ENCODE data around the gene ZGPAT.

The ZGPAT gene

DNA sequence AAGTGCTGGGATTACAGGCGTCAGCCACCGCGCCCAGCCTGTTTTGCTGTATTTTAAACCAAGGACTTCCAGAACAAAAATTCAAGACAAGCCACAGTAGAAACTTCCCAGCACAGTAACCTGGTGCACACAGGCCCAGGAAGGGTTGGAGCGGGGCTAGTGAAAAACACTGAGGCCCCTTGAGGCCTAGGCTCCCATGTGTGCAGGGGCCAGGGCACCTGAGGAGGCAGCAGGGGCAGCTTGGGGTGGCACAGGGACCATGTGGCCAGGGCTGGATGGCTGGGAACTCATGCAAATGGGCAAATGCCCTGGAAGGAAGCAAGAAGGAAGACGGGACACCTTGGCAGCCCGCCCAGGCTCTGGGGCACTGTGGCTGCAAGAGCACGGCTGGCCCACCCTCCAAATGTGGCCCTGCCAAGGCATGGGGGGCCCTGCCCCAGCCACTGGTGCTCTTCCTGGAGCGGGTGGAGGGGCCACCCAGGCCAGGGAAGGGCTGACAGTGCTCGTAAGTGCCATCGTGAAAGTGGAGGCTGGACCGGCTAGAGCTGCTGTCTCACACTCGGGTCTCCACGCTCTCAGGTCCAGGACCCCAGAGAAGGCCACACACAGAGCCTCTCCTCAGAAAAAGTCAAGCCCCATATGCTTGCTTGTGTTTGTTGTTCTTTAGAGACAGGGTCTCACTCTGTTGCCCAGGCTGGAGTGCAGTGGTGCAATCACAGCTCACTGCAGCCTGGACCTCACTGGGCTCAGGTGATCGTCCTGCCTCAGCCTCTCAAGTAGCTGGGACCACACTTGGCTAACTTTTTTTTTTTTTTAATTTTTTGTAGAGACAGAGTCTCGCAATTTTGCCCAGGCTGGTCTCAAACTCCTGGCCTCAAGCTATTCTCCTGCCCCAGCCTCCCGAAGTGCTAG is 42.0 kb downstream of the ZGPAT start:
- Histone ChIP-seq H3K4me3 (no peak overlapping the region), H3K27ac (peak overlapping the region in 7 of 21 experiments; percentile 22 to 94 (median 69))

DNA sequence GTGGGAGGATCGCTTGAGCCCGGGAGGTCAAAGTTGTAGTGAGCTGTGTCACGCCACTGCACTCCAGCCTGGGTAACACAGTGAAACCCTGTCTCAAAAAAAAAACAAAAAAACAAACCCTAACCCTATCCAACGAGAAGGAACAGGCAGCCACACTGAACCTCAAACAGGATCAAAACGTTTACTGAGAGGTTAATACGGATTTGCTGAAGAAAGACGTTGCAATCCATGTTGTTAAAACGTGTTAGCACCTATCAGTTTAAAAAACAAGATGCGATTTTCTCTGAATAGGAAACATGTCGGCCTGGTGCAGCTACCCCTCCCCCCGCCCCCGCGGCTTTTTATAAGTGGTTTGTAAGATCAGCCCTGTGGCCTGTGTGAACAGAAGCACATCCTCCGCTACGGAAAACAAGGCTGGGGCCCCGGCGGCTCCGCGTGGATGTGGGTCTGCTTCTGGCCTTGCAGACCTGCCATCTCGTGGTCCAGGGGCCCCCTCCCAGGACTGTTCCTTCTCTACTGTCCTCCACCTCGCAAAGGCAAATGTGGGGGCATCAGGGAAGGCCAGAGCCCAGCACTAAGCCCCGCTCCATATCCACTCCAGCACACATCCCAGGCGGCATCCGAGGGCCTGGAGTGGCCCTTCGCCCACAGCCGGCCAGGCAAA is 43.1 kb downstream of the ZGPAT start:
- H3K4me3 ChIP-seq = no peak overlapping the region
- peak overlapping the region in 13 of 21 experiments; percentile 53 to 94 (median 76) for H3K27ac ChIP-seq

DNA sequence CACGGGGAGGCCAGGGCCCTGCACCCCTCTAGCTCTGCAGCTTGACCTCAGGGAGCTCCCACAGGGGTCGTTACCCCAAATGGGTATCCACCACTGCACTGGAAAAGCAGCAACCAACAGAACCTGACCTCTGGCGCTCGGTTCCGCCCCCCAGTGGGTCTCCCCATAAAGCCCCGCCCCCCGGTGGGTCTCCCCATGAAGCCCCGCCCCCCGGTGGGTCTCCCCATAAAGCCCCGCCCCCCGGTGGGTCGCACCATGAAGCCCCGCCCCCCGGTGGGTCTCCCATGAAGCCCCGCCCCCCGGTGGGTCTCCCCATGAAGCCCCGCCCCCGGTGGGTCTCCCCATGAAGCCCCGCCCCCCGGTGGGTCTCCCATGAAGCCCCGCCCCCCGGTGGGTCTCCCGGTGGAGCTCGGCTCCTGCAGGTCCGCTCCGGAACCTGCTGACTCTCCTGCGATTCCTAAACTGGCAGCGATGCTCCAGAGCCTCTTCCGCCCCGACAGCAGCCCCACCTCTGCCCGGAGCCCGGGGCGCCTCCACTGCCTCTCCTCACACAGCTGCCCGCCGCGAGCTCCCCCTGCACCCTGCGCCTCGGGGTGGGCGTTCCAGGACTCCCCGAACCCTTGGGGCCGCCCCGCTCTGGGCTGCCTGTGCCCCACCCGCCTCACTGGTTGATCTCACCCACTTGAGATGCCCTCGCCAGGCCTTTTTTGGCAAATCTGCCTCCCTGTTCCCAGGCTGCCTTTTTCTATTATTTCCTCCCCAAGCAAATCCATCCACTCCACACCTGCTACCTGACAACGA is 43.8 kb downstream of the ZGPAT start:
- H3K4me3 ChIP-seq = no peak overlapping the region
- H3K27ac ChIP-seq = peak overlapping the region in 13 of 21 experiments; percentile 53 to 94 (median 76)

DNA sequence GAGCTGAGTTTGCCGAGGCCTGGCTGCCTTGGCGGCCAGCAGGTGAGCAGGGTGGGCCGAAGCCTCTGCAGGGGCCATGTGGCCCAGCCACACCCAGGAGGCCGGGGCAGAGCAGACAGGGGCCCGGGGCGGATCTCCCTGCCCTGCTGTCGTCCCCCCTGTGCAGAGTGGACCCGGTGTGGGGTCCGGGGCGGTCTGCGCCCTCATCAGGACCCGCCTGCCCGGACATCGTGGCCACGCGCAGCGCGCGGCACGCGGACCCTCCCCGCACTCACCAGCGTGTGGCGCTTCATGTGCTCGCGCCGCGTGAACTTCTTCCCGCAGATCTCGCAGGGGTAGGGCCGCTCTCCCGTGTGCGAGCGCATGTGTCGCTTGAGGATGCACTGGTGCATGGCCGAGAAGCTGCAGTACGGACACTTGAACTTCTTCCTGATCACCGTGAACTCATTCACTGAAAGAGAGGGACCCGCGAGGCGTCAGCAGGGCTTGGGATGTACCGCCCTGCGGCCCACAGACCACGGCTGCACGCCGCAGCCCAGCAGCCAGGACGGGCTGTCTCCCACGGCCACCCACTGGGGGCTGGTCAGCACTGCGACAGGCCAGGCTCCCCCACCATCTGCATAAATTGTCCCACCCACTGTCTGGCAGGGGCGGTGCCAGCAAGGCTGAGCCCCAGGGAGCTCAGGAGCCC is 44.7 kb downstream of the ZGPAT start:
- no peak overlapping the region for H3K4me3 ChIP-seq
- no peak overlapping the region for H3K27ac ChIP-seq

DNA sequence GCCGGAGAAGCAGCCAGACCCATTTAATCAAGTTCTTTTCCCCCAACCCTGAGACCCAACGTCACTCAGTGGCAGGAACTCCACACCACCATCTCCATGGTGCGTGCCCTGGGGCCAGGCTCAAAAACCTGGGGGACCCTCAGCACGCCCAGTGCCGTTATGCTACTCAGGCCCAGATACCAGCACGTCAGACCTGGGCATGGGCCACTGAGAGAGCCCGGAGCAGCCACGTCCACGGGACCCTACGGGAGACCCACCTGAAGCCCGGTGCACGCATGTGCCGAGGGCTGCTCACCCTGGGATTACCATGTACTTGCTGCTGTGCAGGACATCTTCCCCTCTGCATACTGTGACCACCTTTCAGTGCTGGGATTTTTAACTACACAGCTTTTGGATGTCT is 45.5 kb downstream of the ZGPAT start:
- H3K4me3 ChIP-seq = no peak overlapping the region
- no peak overlapping the region for H3K27ac ChIP-seq

DNA sequence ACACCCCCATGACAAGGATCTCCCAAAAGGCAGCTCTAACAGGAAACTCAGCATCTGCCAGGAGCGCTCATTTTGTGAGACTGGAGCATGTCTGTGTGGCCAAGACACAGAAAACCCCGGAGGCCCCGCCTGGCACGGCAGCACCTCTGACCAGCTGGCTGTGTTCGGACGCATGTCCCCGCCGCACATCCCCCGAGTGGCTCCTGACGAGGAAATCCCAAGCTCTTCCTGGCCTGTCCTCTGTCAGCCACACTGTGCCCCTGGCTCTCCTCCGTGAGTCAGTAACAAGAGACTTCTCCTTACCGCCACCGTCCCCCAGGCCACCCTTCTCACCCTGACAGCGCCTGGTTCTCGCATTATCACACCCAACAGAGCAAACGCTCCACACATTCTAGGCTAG is 46.2 kb downstream of the ZGPAT start:
- no peak overlapping the region for H3K4me3 ChIP-seq

DNA sequence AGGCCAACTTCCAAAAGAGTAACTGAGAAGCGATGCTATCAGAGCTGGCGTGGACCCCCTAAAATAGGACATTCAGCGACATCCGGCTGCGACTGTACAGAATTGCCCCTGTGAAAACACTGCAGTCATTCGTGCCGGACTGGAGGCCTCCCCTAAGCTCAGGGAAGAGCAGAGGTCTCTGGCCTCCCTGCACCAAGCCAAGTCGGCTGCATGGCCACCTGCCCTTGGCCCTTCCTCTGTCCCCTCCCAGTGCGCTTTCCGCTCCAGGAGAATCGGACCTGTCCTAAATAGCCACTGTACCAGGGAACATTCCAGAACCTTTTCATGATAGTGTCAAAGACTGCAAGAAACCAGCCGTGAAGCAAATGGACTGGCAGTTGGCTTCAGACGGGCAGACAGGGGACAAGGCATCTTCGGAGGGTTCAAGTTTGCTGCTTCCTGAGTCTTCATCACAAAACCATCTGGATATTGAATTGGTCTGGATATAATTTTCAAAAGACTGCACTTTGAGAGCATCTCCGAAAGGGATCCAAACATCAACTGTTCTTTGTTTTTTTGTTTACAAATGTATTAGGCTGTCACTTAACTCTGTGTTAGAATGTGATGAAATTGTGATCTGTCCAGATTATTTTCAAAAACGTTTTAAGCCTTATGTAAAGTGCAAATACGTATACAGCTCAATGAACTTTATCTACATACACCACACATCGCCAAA is 48.3 kb downstream of the ZGPAT start:
- Histone ChIP-seq H3K4me3 (no peak overlapping the region), H3K27ac (no peak overlapping the region)

More for the DNA sequence above, 46.2 kb downstream of the ZGPAT start:
- H3K27ac ChIP-seq = no peak overlapping the region

DNA sequence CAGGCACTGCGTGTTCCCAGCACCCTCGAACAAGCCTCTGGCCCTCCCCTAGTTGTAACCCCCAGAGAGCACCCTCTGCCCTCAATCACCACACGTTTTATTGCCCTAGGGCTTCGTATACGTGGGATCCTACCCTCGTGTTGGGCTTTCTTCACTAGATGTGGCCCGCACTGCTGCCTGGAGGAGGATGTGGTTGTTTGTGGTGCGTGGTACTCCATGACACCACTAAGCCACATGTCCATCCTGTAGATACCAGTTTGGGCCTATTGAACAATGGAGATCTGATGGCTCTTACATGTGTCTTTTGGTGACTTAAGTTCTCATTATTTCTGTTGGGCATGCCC is 48.8 kb downstream of the ZGPAT start:
- Histone ChIP-seq H3K4me3 (no peak overlapping the region), H3K27ac (no peak overlapping the region)

DNA sequence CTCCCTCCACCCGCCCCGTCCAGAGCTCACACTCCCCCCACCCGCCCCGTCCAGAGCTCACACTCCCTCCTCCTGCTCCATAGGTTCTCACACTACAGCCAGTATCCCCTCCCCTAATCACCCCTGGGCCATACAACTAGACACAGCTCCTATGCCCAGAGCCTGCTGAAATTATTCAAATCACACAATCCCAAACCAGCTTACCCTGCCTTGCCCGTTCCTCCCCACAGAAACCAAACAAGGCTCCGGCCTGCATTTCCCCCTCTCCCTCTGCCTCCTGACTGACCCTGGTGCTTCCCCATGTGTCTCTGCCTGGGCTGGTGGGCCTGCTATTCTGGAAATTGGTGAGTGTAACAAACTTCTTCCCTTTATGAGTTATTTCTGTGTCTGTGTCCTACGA is 50.3 kb downstream of the ZGPAT start:
- no peak overlapping the region for H3K4me3 ChIP-seq
- no peak overlapping the region for H3K27ac ChIP-seq

DNA sequence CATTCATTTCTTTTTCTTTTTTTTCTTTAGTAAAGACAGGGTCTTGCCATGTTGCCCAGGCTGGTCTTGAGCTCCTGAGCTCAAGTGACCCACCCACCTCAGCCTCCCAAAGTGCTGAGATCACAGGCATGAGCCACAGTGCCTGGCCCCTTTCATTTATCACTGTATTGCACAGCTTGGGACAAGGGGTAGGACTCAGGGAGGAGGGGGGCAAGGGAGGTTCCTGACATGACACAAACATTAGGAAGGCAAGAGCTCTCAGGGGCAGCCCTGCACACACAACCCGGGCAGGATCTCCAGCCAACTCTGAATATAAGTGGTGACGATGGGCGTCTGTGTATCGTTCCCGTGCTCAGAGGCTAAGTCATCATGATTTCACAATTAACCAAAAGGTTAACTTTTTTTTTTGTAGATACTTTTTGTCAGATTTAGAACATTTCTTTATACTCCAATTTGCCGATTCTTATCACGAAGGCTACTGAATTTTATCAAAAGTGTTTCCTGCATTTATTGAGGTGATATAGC is 51.6 kb downstream of the ZGPAT start:
- Histone ChIP-seq H3K4me3 (no peak overlapping the region), H3K27ac (no peak overlapping the region)

DNA sequence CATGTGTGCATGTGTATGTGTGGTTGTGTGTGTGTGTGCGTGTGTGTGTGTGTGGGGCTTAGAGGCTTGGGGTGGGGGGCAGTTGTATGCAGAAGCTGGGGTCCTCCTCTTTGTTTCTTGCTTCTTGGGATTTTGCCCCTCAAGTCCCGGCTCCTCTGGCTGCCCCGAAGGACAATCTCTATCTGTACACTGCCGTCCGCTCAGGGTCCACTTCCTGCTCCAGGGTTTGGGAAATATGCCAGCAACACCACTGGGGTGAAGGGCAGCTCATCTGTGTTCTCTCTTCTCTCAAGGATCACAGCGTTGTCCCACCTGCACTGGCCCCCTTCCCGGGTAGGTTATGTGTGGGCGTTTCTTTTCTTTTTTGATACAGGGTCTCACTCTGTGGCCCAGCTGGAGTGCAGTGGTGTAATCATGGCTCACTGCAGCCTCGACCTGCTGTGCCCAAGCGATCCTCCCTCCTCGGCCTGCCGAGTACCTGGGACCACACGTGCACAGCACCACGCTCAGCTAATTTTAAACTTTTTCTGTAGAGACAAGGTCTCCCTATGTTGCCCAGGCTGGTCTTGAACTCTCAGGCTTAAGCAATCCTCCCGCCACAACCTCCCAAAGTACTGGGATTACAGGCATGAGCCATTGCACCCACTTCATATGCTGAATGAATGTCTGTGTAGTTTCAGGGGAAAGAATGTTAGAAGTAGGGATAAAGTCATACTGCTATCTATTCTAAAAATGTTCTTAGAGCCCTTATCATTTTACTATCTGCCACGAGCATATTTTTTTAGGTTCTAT is 57.4 kb downstream of the ZGPAT start:
- Histone ChIP-seq H3K4me3 (no peak overlapping the region), H3K27ac (no peak overlapping the region)

DNA sequence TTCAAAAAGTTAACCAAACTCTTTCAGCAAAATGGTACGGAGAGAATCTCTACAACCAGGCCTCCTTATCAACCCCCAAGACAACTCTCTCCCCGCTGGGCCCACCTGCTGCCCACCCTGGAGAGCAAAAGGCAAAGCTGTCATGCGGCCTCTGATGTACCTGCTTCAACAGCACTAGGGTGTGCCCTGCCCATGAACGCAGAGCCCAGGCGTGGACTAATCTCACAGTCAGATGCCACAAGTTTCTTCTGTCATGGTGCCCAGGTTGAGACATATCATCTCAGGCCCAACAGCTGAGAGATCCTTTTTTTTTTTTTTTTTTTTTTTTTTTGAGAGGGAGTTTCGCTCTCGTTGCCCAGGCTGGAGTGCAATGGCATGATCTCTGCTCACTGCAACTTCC is 58.1 kb downstream of the ZGPAT start:
- H3K27ac ChIP-seq = no peak overlapping the region
- H3K4me3 ChIP-seq = no peak overlapping the region

DNA sequence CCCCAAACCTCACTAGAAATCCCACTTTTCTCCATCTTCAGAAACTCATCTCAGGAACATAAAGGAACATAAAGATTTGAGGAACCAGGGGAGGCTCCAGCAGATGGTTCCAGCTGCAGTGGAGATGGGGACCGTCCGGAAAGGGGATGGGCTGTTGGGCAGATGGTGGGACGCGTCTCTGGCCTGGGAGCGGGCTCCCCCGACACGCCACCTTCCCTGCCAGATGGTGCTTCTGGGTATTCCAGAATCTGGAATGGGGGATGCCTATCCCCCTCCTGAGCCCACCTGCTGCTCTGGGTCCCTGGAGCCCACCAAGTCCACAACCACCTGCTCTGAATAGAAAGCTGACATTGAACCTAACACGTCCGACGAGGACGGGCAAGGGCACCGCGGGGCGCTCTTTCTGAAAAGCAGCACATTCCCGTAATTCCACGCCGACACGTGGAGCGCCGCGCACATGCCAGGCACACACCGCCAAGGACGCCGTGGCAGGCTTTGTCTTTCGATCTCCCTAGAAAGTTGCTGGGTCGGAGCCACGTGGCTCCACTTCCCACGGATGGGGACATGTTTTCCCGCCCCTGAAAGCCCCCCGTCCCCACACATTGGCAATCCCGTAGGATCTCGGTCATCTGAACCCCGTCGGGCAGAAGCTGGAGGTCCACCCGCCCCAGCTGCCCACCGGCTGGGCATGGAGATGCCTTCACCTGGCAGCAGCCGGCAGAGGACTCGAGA is 59.0 kb downstream of the ZGPAT start:
- no peak overlapping the region for H3K4me3 ChIP-seq
- H3K27ac ChIP-seq = no peak overlapping the region

DNA sequence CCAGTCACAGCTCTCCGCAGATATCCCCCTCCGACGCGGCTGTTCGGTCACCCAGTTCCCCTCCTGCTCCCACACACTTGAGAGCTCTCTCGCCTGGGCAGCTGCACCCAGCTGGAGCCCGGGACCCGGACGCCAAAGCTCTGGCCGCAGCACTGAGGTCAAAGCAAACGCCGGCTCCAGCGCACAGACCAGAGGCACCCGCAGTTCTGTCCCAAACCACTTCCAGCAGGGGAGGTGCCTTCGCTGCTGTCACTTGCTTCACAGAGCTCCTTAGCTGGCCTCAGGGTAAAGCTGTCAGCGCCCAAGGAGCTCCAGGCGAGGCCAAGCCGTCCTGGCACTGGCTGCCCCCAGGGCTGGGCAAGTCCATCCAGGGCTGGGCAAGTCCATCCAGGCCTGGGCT is 59.6 kb downstream of the ZGPAT start:
- H3K4me3 ChIP-seq = no peak overlapping the region
- no peak overlapping the region for H3K27ac ChIP-seq

DNA sequence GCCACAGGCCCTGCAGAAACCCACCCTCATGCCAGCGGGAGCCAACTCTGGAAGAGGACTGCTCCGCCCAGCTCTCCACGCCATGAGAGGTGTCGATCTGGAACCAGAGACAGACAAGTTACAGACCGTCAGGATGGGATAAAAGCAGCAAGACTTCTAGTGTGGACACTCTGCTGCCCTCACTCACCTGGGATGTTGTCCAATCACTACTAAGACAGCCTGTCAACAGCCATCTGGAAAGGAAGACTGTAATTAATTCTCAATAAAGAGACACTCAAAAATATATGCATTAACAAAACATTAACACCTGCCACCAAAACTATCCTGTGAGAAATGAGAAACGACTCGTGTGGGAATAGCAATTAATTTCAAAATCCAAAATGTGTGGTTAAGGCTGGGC is 60.0 kb downstream of the ZGPAT start:
- H3K4me3 ChIP-seq = no peak overlapping the region
- H3K27ac ChIP-seq = no peak overlapping the region

DNA sequence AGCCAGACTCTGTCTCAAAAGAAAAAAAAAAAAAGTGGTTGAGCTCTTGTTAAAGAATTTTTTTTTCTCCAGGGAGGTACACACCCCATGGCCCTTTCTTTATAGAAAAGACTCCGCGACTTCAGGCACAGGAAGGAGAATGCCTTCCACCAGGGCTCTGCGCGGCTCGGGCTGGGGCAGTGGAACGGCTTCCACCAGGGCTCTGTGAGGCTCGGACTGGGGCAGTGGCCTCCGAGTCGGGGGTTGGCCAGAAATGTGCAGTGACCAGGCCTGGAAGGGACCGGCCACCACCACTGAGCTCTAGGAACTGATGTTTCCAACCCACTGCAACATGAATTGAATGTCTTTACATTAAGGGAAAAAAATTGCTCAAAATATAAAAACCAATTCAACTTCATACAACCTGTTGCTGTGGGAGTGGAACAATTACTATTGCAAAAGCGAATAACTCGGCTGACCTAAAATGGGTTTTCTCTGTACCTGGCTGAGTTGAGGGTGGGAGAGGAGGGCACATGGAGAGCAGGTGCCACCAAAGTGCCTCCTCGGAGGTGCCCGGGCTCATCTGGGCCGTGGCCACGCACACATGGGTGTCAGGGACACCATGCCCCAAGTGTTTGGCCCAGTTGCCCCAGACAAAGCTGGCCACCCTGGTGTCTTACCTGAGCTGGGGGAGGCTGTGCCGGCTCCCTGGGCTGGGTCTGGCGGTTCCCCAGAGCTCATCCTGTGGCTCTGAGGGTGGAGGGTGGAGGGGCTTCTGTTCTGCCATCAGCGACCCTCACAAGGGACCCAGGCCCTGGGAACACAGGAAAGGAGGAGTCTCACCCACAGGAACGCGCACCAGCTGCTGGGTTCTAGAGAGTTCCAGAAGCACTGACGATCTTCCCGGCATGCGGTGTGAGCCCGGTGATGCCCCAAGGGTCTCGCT is 61.0 kb downstream of the ZGPAT start:
- H3K27ac ChIP-seq = no peak overlapping the region
- no peak overlapping the region for H3K4me3 ChIP-seq

All from skin epidermis (tissue), 12 donors.